Activated T-helper 1 cell treated with anti-CD3 and anti-CD28 coated beads, Interleukin-12 subunit alpha, Interleukin-12 subunit beta, Interleukin-2, Interleukin-4 antibody, amounts not matched to agents 30 ng/mL and 10 ng/mL and 1 ng/mL, durations not matched to agents 14 hours and 24 hours and 36 hours (primary cell): ENCODE data around the gene ZNF761. TPM values are rescaled to one million over a fixed set of nuclear protein-coding genes. Genes with fewer than 3 reads are reported as not detected.
A peak's percentile ranks its signal among the peaks of the same experiment; 100 is the strongest.
"Not testable (repeated sequence)": the region's sequence is repeated elsewhere in the genome, so short reads cannot be mapped to it uniquely, and the experiment has no call there.

Experiments used
- DNase-seq: peaks from one replicate; pipeline ENCODE4 v3.0.0; 2021; ENCODE audit warnings: low spot score
- H3K27ac Mint-ChIP-seq: one replicate; pipeline ENCODE4 v1.8.0; 2021; ENCODE audit warnings: mild to moderate bottlenecking, mixed read lengths
- H3K27me3 Mint-ChIP-seq: one replicate; pipeline ENCODE4 v1.8.0; 2022; ENCODE audit warnings: mild to moderate bottlenecking, moderate library complexity, mixed read lengths; ENCODE audit not compliant: insufficient read depth
- H3K36me3 Mint-ChIP-seq: one replicate; pipeline ENCODE4 v1.8.0; 2021; ENCODE audit warnings: low read depth, mixed read lengths
- H3K4me1 Mint-ChIP-seq: one replicate; pipeline ENCODE4 v1.8.0; 2021; ENCODE audit warnings: low read depth, mixed read lengths
- H3K4me3 Mint-ChIP-seq: one replicate; pipeline ENCODE4 v1.8.0; 2021; ENCODE audit warnings: mild to moderate bottlenecking, moderate library complexity, mixed read lengths
- H3K9me3 Mint-ChIP-seq: one replicate; pipeline ENCODE4 v1.8.0; 2021; ENCODE audit warnings: mixed read lengths
- intact Hi-C: fragments of 100-400 bp; cut with micrococcal nuclease; formaldehyde crosslinking; loops from one replicate; pipeline ENCODE4 v1.15.1; 2024
- total RNA-seq: library from RNA; stranded (reverse); gene quantifications from 2 replicates; pipeline ENCODE4 v1.2.3, GENCODE V29; 2022

Gene ZNF761
- total RNA-seq, 1 donor from 2014 or later = 9.9 TPM

DNA sequence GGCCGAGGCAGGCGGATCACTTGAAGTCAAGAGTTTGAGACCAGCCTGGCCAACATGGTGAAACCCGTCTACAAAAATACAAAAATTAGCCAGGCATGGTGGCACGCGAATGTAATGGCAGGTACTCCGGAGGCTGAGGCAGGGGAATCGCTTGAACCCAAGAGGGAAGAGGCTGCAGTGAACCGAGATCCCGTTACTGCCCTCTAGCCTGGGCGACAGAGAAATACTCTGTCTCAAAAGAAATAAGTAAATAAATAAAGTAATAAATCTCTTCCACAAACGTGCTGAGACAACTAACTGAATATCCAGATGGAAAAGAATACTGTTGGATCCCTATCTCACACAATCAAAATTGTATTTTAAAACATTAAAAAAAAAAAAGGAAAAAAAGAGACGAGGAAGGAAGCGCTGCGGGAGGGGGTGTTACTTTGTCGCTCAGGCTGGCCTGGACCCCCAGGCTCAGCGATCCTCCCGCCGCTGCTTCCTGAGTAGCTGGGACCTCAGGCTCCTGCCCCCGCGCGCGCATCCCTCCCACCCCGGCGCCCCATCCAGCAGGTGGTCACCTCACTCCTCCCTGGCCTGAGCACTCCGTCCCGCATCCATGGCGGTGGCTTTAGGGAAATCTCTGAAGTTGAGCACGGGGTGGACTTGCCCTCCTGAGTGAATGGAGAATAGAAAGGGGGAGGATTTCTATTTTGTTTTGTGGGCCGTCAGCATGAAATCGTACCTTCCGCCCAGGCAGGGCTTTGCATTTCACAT, 35.1 kb downstream of the ZNF761 start:
- Mint-ChIP-seq H3K27ac (no peak overlapping the region), H3K36me3 (peaks cover 8% of the 10 kb centered on the region)

DNA sequence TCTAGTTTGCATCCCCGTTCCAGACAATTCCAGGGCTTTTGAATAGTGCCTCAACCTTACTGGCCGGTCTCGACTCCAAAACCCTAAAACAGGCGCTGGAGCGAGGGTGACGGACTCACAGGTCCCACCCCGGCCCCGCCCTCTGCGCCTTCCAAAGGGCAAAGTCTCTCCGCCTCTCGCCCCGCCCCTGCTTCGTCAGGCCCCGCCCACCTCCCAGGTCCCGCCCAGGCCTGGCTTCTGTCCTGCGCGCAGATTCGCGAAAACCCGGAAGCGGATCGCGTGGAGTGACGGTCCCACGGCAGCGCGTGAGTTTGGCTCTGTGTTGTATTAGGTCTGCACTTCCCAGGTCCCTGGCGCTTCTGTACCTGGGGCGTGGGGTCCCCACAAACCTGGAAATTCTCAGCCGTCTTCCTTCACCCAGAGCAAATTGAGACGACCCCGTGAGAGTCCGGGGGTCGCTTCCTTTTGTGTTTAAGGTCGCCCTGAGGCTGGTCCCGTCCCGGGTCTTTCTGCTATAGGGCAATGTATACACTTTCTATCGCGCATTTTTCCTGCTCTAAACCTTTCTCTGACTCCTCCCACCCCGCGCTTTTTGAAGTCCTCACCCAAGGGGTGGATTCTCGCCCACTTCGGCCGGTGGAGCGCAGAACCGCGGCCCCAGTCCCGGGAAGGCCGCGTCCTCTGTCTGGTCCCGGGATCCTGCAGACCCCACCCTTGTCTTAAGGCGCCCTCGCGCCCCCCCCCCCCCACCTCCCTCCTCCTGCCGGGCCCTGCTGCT, 35.9 kb downstream of the ZNF761 start, which contains the start of gene ZNF813:
Gene ZNF813 (plus strand): TSS at position 249 of the 778 bp plus-strand sequence. CDS start 16,090 bp downstream, outside the sequence.
- H3K4me3 Mint-ChIP-seq = peak within 1 kb of the TSS; percentile 89
- H3K36me3 Mint-ChIP-seq = peaks cover 10% of the 10 kb centered on the region
- DNase-seq = peak; percentile 89
- H3K27me3 Mint-ChIP-seq = peaks cover 4% of the 10 kb centered on the region
- H3K9me3 Mint-ChIP-seq = peaks cover 43% of the 10 kb centered on the region
- intact Hi-C loops = loop anchor here (1.0 to 5.0 kb wide), 6 partner anchors 36 to 272 kb away; partner anchors contain the start of genes ZNF331, ZNF525, ZNF761 and ZNF765
- peak within 1 kb of the TSS; percentile 68 for H3K27ac Mint-ChIP-seq
- peaks cover 13% of the 10 kb centered on the region for H3K4me1 Mint-ChIP-seq

More for the DNA sequence above, 35.1 kb downstream of the ZNF761 start:
- H3K4me1 Mint-ChIP-seq = peaks cover 13% of the 10 kb centered on the region
- H3K27me3 Mint-ChIP-seq = peaks cover 4% of the 10 kb centered on the region
- H3K9me3 Mint-ChIP-seq = peaks cover 42% of the 10 kb centered on the region
- H3K4me3 Mint-ChIP-seq = peak overlapping the region; percentile 89
- DNase-seq = no peak
- intact Hi-C loops = loop anchor here (1.0 to 5.0 kb wide), 6 partner anchors 36 to 272 kb away; partner anchors contain the start of genes ZNF331, ZNF525, ZNF761 and ZNF765

DNA sequence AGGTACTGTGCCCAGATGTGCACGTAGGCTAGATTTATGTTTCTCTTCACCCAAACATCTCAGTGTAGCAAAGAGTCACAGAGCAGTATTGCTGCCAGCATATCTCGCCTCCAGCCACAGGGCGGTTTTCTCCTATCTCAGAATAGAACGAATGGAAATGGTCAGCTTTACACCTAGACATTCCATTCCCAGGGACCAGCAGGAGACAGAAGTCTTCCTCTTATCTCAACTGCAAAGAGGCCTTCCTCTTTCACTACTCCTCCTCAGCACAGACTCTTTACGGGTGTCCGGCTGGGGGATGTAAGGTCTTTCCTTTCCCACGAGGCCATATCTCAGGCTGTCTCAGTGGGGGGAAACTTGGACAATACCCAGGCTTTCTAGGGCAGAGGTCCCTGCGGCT, 36.8 kb downstream of the ZNF761 start:
- Mint-ChIP-seq H3K4me3 (peak overlapping the region; percentile 89), H3K9me3 (peaks cover 43% of the 10 kb centered on the region)
- intact Hi-C loops = loop anchor here (5.0 kb wide), 1 partner anchor 69 kb away; the partner anchor contains the start of gene ZNF331
- H3K27me3 Mint-ChIP-seq, H3K27ac Mint-ChIP-seq, H3K36me3 Mint-ChIP-seq, H3K4me1 Mint-ChIP-seq, DNase-seq: not testable (repeated sequence)

DNA sequence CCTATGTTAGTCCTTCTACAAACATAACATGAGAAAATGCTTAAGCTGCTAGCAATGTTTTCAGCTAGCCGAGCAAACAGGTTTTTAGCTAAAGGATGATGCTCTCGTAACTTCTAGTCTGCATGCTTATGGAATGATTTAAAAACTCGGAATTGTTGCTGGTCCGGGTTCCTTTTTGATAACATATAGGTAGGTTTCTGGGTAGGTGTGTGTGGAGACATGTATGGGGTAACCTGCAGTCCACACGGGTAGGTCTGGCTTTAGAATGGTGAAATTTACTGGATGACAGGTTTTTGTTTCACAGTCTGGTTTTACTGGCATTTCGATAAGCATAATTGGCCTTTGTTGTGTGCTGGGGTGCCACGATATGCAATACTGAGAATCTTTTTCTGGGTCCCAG, 40.1 kb downstream of the ZNF761 start:
- Mint-ChIP-seq H3K27ac (no peak overlapping the region), H3K4me3 (no peak overlapping the region), H3K36me3 (peaks cover 15% of the 10 kb centered on the region), H3K4me1 (peaks cover 9% of the 10 kb centered on the region), H3K27me3 (no peaks in the 10 kb centered on the region), H3K9me3 (peaks cover 41% of the 10 kb centered on the region)
- DNase-seq = no peak
- intact Hi-C loops = no loop called here

DNA sequence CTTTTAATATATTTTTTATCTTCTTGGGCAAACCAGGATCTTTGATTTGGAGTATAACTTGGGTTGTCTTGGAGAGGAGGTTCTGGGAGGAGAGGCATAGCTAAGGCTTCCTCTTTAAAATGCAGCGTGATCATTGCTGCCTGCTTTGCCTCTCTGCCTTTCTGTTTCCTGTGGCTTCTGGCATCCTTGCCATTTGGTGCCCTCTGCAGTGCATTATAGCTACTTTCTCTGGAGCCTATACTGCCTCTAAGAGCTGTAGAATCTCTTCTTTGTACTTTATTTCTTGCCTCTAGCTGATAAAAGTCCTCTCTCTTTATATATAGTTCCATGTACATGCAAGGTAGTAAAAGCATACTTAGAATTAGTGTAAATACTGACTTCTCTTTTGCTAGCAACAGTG, 43.0 kb downstream of the ZNF761 start:
- Mint-ChIP-seq H3K36me3 (peaks cover 33% of the 10 kb centered on the region), H3K9me3 (peaks cover 53% of the 10 kb centered on the region)
- intact Hi-C loops, H3K27ac Mint-ChIP-seq, H3K4me3 Mint-ChIP-seq, H3K27me3 Mint-ChIP-seq, H3K4me1 Mint-ChIP-seq, DNase-seq: not testable (repeated sequence)

DNA sequence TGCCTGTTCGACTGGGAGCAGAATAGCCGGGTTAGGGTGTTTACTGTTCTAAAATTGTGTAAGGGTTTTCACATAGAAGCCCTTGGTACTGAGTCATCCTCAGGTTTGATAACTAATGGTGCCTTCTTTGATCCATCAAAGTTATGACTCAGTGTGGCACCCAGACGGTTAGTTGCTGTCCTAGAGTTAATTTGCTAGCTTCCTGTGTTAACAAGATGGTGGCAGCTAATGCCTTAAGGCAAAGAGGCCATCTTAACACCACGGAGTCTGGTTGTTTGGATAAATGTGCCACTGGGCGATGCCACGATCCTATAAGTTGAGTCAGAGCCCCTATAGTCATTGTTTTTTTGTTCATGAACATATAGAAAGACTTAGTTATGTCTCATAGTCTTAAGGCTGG, 43.7 kb downstream of the ZNF761 start:
- peaks cover 36% of the 10 kb centered on the region for H3K36me3 Mint-ChIP-seq
- H3K4me1 Mint-ChIP-seq, intact Hi-C loops, H3K27me3 Mint-ChIP-seq, H3K4me3 Mint-ChIP-seq, H3K27ac Mint-ChIP-seq, DNase-seq: not testable (repeated sequence)
- H3K9me3 Mint-ChIP-seq = peaks cover 58% of the 10 kb centered on the region

DNA sequence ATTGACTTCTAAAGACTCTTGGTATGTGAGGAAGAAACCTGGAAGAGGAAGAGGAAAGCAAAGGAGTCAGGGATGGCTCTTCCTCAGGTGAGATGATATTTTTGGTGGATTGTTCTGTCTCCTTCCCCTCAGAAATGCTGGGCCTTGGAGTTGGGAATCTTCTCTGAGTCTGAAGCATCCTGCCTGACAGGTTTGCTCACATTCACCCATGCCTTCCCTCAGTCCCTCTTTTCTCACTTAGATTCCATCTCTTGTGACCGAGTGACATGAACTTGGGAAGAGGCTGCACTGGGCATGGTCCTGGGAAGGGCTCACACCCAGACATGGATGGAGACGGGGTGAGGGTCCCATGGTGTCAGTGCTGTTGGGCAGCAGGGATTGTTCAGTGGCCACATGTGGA, 52.0 kb downstream of the ZNF761 start:
- intact Hi-C loops, H3K27me3 Mint-ChIP-seq, DNase-seq, H3K4me3 Mint-ChIP-seq, H3K27ac Mint-ChIP-seq, H3K4me1 Mint-ChIP-seq: not testable (repeated sequence)
- H3K9me3 Mint-ChIP-seq = peaks cover 77% of the 10 kb centered on the region
- peaks cover 64% of the 10 kb centered on the region for H3K36me3 Mint-ChIP-seq

DNA sequence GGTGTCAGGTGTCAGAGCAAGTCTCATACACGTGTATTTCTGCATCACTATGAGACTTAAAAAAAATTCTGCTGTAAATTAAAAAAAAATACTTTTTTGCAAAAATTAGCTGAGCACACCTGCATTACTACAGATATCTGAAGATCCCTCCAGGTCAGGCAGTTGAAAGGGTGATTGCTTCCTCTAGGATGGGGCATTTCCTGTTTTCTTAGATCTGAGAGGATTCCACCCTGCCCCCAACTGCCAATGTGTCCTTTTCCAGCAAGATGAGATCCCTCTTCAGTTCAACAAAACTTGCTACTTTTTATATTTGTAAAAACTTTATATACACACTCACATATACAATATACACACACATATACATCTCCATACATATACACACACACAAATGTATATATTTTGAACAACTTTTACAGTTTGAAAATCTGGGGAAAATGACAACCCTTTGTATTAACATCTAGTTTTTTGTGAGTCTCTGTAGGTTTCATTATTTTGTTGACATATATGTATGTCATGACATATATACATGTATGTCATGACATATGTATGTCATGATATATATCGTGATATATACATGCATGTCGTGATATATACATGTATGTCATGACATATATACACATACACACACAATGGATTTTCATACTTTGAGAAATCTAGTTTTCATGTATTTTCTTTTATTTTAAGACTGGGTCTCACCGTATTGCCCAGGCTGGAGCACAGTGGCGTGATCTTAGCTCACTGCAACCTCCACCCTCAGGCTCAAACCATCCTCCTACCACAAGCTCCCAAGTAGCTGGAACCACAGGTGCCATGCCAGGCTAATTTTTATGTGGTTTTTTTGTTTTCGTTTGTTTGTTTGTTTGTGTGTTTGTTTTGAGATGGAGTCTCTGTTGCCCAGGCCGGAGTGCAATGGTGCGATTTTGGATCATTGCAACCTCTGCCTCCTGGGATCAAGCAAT, 53.5 kb downstream of the ZNF761 start:
- H3K4me3 Mint-ChIP-seq = no peak overlapping the region
- H3K27ac Mint-ChIP-seq = no peak overlapping the region
- H3K4me1 Mint-ChIP-seq = no peaks in the 10 kb centered on the region
- peaks cover 60% of the 10 kb centered on the region for H3K36me3 Mint-ChIP-seq
- H3K27me3 Mint-ChIP-seq = no peaks in the 10 kb centered on the region
- intact Hi-C loops = no loop called here
- peaks cover 70% of the 10 kb centered on the region for H3K9me3 Mint-ChIP-seq
- DNase-seq = no peak

DNA sequence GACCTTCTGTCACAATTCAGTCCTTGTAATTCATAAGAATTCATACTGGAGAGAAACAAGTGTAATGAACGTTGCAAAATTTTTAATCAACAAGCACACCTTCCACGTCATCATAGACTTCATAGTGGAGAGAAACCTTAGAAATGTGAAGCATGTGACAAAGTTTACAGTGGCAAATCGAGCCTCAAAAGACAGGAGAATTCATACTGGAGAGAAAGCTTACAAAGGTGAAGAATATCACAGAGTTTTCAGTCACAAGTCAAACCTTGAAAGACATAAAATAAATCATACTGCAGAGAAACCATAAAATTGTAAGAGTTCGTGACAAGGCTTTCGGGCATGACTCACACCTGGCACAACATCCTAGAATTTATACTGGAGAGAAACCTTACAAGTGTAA, 60.4 kb downstream of the ZNF761 start:
- Mint-ChIP-seq H3K27me3 (no peaks in the 10 kb centered on the region), H3K27ac (no peak overlapping the region), H3K36me3 (peaks cover 46% of the 10 kb centered on the region), H3K4me1 (no peaks in the 10 kb centered on the region), H3K4me3 (no peak overlapping the region), H3K9me3 (peaks cover 74% of the 10 kb centered on the region)
- no peak for DNase-seq
- intact Hi-C loops = no loop called here

DNA sequence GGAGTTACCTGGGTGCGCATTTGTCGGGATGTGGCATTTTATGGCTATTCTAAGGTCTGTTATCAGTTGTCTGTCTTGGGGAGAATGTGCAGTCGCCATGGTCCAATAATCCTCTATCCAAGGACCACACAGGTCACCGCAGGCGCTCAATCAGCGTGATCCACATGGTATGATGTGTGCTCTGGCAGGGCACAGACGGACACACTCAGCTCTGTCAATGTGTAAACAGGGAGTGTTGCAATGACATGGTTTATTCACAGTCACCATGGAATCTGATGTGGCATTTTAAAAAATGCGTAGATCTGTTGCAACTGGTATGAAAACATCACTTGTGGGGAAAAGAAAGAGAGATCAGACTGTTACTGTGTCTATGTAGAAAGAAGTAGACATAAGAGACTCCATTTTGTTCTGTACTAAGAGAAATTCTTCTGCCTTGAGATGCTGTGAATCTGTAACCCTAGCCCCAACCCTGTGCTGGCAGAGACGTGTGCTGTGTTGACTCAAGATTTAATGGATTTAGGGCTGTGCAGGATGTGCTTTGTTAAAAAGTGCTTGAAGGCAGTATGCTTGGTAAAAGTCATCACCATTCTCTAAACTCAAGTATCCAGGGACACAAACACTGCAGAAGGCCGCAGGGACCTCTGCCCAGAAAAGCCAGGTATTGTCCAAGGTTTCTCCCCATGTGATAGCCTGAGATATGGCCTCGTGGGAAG, 65.7 kb downstream of the ZNF761 start:
- H3K36me3 Mint-ChIP-seq, H3K27me3 Mint-ChIP-seq, H3K4me1 Mint-ChIP-seq, intact Hi-C loops, H3K27ac Mint-ChIP-seq, DNase-seq, H3K4me3 Mint-ChIP-seq: not testable (repeated sequence)
- peaks cover 66% of the 10 kb centered on the region for H3K9me3 Mint-ChIP-seq

DNA sequence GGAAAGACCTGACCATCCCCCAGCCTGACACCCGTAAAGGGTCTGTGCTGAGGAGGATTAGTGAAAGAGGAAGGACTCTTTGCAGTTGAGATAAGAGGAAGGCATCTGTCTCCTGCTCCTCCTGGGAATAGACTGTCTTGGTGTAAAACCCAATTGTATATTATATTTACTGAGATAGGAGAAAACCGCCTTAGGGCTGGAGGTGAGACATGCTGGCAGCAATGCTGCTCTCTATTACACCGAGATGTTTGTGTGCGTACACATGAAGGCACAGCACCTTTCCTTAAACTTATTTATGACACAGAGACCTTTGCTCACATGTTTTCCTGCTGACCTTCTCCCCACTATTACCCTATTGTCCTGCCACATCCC, 66.2 kb downstream of the ZNF761 start:
- H3K27ac Mint-ChIP-seq, H3K27me3 Mint-ChIP-seq, intact Hi-C loops, H3K4me3 Mint-ChIP-seq, H3K36me3 Mint-ChIP-seq, DNase-seq, H3K4me1 Mint-ChIP-seq: not testable (repeated sequence)
- H3K9me3 Mint-ChIP-seq = peaks cover 60% of the 10 kb centered on the region

DNA sequence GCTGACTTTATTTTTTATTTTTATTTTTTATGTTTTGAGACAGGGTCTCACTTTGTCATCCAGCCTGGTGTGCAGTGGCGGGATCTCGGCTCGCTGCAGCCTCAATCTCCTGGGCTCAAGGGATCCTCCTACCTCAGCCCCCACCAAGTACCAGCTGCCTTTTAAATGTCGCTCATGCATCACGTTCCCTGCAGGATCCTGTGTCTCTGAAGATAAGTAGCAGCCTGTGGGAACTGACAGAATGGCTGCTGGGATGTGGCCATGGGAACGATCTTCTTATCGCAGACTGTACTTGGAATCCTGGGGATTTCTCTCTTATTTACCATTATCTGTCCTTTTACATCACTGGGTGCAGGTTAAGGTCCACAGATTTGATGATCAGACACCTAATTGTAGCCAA, 71.4 kb downstream of the ZNF761 start:
- H3K4me1 Mint-ChIP-seq, DNase-seq, H3K27ac Mint-ChIP-seq, intact Hi-C loops, H3K4me3 Mint-ChIP-seq, H3K36me3 Mint-ChIP-seq, H3K27me3 Mint-ChIP-seq: not testable (repeated sequence)
- peaks cover 43% of the 10 kb centered on the region for H3K9me3 Mint-ChIP-seq
